RKO (cell line): ENCODE measurements around the gene DPF3.

Source experiments
- DNase-seq: peaks from one replicate; pipeline ENCODE4 v3.0.0-alpha.2; 2016; ENCODE audit warnings: low spot score

The DPF3 gene

DNA sequence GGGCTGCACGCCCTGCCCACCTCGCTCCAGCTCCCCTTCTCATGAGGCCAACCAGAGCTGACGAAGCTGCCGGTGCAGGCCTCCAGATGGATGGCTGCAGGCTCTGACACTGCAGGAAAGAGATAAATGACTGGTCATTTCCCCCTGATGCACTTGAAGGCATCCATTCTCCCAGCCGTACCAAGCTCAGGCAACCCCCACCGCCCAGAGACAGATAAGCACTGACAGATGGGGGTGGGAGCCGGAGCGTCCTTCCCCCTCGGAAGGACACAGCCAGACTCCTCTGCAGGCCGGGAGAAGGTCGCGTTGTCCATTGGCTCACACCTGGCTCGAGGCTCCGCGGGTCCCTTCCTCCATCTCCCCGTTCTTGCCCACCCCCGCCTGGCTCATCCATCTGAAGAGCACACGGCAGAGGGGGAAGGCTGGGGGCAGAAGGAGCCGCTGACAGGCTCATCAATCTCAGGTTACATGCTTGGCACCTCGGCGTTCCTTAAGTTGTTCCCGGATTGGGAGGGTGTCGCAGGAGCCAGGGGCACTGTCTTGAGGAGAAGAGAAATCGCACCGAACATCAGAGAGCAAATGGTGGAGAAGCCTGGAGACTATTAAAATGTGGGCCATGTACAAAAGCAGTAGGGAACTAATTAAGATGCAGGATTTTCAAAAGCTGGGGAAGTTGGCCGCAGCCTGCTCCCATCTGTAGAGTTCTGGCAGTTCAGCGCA lies 151.6 kb downstream of the DPF3 start:
- no peak for DNase-seq

GRCh38 chr14:72741826-72742117 lies 152.1 kb downstream of the DPF3 start:
- no peak for DNase-seq

DNA sequence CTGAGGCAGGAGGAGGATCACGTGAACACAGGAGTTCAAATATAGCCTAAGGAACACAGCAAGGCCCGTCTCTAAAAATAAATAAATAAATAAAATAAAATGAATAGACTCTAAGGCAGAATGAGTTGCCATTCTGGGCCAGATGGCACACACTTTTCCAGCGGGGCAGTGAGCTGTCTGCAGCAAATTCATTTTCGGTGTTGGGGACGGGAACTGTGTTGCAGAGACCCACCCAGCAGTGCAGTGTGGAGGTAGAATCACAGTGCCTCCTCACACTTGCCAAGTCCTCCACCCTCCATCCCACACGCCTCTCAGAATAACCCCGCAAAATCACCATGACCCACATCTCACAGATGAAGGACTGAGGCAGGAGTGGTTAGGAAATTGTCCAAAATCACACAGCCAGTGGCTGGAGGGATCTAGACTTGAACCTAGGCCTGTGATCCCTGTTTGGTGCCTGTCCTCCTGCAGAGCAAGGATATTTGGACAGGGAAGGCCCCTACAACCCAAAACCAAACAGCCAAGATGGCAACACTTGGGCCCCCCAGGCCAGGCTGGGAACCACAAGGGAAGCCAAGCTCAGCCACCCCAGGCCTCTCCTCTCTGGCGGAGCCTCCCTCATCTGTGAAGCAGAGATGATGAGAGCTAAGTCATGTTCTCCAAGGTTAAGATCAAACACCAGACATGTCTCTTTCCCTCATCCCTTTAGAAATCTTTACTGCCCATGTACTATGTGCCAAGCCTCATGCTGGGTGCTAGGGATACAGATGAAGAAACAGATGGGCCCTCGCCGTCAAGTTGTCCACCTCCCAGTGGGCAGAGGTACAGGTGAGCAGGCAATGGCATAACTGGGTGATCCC lies 152.7 kb downstream of the DPF3 start:
- no peak for DNase-seq

GRCh38 chr14:72740504-72740961 lies 153.4 kb downstream of the DPF3 start:
- no peak for DNase-seq

- DNase-seq = no peak
Measured at GRCh38 chr14:72739446-72740405, 154.2 kb downstream of the DPF3 start.

DNA sequence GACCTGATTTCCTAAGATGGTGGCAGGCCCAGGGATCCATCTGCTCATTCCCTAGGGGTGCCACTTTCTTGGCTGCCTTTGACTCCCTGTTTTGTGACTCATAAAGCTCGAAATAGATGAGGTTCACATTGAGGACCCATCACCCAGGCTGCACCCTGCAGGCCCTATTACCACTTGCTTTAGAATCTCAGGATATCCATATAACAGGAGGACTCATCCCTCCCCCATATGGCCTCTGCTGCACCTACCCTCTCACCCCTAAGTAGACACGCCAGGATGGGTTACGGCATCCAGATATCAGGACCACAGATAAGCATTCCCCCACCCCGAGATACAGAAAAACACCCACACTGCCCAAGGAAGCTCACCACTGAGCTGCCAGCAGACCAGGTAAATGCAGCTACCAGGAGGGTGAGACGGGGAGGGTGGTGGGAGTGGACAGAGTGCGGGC lies 155.7 kb downstream of the DPF3 start:
- no peak for DNase-seq

GRCh38 chr14:72737560-72737943 lies 156.3 kb downstream of the DPF3 start:
- DNase-seq = no peak

GRCh38 chr14:72736786-72737559 lies 156.9 kb downstream of the DPF3 start:
- DNase-seq = no peak

DNA sequence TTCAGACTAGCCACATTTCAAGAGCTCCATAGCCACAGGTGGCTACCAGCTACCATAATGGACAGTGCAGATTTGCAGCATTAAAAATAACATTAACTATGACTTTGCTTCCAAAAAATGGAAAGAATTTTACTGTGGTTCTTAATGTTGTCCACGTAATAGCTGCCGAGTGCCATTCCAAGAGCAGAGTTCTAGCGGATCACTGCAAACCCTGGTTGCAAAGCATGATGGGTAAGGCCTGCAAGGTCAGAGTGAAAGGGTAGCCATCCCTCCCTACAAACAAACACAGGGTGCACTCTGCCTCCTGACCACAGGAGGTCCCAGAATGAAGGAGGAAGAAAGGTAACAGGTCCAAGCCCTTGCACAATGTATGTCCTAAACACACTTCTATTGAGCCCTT lies 157.6 kb downstream of the DPF3 start:
- no peak for DNase-seq

GRCh38 chr14:72732022-72732780 lies 161.7 kb downstream of the DPF3 start:
- no peak for DNase-seq

DNA sequence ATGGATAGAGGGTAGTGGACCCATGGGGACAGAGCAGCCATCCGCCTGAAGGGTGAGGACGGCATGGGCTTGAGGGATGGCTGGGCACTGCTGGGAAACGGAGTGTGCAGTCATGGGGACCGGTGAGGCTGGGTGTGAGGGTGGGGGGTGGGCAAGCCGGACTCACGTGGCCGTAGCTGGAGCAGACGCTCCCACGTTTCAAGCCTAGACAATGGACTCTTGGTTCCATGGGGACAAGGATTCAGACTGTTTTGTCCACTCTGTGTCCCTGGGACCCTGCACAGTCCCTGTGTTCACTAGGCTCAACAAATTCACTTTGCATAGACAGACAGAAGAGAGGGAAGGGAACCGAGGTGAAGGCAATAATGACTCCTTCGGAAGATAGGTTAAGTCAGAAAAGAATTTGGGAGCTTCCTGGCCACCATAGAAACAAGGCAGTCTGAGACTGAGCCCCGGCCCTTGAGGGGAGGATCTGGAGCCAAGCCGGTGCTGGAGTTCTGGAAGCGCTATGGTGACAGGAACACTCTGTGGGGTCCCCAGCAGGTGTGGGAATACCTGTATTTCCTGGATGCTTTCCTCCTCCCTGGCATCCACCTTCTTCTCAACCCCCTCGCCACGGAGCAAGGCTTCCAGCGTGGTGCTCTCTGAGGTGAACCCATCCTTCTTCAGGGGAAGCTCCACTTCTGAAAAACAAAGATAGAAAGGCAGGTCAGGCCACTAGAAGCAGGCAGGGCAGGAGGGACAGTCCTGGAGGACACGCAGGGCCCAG lies 162.5 kb downstream of the DPF3 start:
- no peak for DNase-seq

DNA sequence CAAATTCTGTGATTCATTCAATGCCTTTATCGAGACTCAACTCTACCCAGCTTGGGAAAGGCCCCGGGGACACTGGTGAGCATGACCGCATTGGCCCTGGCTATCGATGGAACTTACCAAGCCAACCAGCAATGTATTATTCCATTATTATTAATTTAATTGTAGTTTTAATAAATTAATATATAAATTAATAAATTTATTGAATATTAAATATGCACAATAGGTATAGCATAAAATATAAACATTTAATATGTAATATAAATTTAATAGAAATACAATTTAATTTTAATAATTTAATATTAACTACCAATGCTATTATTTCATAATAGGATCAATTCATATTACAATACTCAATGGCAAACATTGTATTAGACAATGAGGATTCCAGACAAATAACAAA lies 163.4 kb downstream of the DPF3 start:
- DNase-seq = no peak

DNA sequence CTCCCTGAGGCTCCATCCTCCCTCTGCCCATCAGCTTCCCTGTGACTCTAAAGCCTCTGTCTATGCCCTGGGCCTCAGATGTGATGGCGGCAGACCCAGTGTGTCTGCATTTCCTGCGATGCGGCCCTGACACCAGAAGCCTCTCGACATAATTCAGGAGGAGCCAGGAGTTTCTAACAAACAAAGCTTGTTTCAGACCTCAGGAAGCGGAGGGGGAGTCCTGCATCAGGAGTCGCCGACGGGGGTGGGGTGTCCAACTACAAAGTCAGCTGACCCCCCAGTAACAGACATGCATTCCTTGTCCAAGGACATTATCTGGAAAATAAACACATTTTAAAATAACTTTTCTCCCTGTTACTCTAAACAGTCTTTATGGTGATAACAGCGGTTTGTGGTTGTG lies 167.5 kb downstream of the DPF3 start:
- DNase-seq = no peak

DNA sequence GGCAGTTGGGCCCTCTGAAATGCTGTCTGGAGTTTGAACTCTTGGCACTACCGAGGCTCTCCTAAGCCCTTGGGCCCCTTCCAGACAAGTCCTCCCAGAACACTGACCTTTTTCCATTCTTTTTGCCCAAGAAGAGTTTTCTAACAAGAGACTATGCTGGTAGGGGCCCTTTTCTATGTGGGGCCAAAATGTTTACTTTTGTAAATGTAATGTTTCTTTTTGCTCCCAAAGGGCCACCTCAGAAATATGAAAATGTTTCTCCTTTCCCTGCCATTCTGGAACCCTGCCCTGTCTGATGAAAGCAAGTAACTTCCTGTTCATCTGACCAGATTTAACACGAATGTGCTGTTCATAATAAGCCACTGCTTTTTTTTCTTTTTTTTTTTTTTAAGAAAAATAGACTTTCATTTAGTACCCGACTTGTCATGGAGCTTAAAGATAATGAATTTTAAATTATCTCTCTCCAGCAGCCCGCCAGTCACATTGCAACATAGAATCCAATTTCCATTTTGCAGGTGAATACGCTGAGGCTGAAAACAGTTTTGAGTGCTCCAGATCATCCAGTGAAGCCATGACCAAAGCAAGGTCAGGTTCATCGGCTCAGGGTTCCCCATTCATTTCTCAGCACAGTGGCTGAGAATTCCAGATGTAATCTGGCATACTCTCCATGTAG lies 169.9 kb downstream of the DPF3 start:
- no peak for DNase-seq

GRCh38 chr14:72722201-72722785 lies 171.6 kb downstream of the DPF3 start:
- no peak for DNase-seq

DNA sequence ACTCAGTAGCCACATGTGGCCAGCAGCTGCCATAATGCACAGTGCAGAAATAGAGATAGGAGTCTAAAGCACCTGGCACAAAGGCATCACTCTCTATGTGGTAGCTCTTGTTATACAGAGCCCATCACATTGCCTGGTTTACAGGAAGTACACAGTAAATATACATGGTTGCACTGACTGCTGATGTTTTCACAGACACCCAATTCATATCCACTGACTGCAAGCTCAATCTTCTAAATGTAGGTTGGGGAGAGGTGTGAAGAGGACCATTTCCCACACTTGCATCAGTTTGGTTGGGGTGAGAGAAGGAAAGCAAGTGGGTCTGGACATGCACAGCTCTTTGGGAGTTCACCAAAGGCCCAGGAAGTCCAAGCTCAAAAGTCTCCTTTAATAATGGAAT lies 172.8 kb downstream of the DPF3 start:
- DNase-seq = no peak

- no peak for DNase-seq
Measured at GRCh38 chr14:72717220-72717619, 176.7 kb downstream of the DPF3 start.

DNA sequence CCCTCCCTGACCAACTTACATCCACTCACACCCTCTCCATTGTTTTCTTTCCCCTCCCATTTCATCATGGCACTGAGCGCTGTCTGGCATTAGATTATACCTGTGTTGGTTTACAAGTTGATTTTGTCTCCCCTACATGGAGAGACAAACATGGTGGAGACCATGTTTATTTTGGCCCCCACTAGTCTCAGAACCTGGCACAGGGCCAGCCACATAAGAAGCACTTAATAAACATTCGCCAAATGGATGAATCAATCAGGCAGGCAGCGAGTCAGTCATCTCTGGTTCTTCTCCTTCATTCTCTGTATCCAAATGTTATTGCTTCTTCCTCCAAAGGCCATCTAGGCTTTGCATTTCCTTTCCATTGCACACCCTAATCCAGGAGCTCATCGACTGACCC lies 177.4 kb downstream of the DPF3 start:
- no peak for DNase-seq

DNA sequence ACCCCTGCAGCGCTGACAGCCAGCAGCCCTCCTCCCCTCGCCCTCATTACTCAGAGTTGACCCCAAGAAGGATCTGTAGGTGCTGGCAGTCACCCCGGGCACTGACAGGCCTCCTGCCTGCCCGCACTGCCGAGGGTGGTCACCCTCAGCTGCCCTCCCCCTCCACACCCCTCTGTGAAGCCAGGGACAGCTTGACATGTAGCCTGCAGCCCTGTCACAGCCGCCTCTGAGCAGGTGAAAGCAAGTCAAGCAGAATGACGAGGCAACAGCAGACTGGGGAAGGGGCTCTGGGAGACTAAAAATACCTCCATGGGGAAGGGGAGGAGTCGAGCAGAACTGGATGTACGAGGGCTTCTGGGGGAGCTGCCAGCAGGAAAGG lies 178.1 kb downstream of the DPF3 start:
- DNase-seq = no peak
